Ovary (tissue), 9 donors: ENCODE data around the gene PARPBP. TPM values are rescaled to one million over a fixed set of nuclear protein-coding genes. Genes with fewer than 3 reads are reported as not detected.
"Not testable (repeated sequence)": the region's sequence is repeated elsewhere in the genome, so short reads cannot be mapped to it uniquely, and the experiment has no call there.

ENCODE experiments used
- DNase-seq, 5 donors: peaks; one replicate each; pipeline ENCODE4 v3.0.0-alpha.2; 2019 to 2020
- H3K27ac ChIP-seq, 2 donors: fragments of 200-600 bp; one replicate each; pipeline versions ENCODE4 v1.5.1 to v1.8.0; 2019 to 2022
- H3K27me3 ChIP-seq: fragments of 200-600 bp; one replicate; pipeline ENCODE4 v1.8.0; 2022
- H3K36me3 ChIP-seq: fragments of 200-600 bp; sonication (generic); one replicate; pipeline ENCODE4 v1.5.1; 2019
- H3K4me1 ChIP-seq: one replicate; pipeline ENCODE4 v1.8.1; 2013; ENCODE audit warnings: mild to moderate bottlenecking, moderate library complexity; ENCODE audit not compliant: insufficient read depth
- H3K4me3 ChIP-seq: fragments of 200-600 bp; sonication (generic); one replicate; pipeline ENCODE4 v1.5.1; 2017
- H3K9me3 ChIP-seq, 2 donors: fragments of 200-600 bp in 1 of 2; sonication (generic) in 1 of 2; one replicate each; pipeline versions ENCODE4 v1.5.1 to v1.8.1; 2013 to 2019; ENCODE audit warnings: mild to moderate bottlenecking in 1 of 2, moderate library complexity in 1 of 2
- CTCF ChIP-seq, 3 donors: fragments of 450-650 bp in 2 of 3; fragments of 200-600 bp in 1 of 3; IDR thresholded peaks; one replicate each; pipeline versions ENCODE4 v1.5.1 to v1.8.0; 2016 to 2022; ENCODE audit warnings: antibody characterized with exemption in 3 of 3, mild to moderate bottlenecking in 1 of 3
- EP300 ChIP-seq: sonication (generic); formaldehyde crosslinking; IDR thresholded peaks from one replicate; pipeline ENCODE4 v1.6.1; 2017; ENCODE audit warnings: antibody characterized with exemption
- POLR2A ChIP-seq: fragments of 450-650 bp; IDR thresholded peaks from one replicate; pipeline ENCODE4 v1.6.1; 2017; ENCODE audit warnings: antibody characterized with exemption, mild to moderate bottlenecking, moderate library complexity
- WGBS, 3 donors: extraction: QIAGEN DNeasy Blood & Tissue Kit in 1 of 3; methylation state at CpG; one replicate each; pipeline versions ENCODE4 v1.1.5 to v1.1.7; 2013 to 2017; 5-methylcytosine and 5-hydroxymethylcytosine counted together
- intact Hi-C, 4 donors: fragments of 100-400 bp; cut with DNase I; formaldehyde crosslinking; loops; one replicate each; pipeline versions ENCODE4 v1.11.0 to v1.15.1; 2022 to 2023
- polyA plus RNA-seq, 2 donors: library from polyadenylated mRNA; stranded (reverse); fragments of 200-250 nt in 1 of 2; fragments of 350-450 nt in 1 of 2; fragmentation: Illumina TruSeq in 1 of 2; extraction: RNeasy Lipid Tissue Mini Kit (QIAGEN cat#74804) in 1 of 2; gene quantifications; one replicate each; pipeline ENCODE4 v1.2.3, GENCODE V29; 2013 to 2014
- small RNA-seq: library from RNA; depleted of rRNA; stranded (forward); fragments of <200 nt; gene quantifications from one replicate; pipeline ENCODE3, GENCODE V24; 2016
- total RNA-seq, 7 donors: library from RNA; depleted of rRNA in 2 of 7; stranded (reverse); fragments of >200 nt in 2 of 7; fragmentation: NEBNext Ultra II Directional in 3 of 7; extraction: Animal tissue kit (Norgen Biotek cat#: 25700) in 3 of 7; gene quantifications; one replicate each; pipeline versions ENCODE4 v1.1.0 to v1.2.4, GENCODE V29; 2016 to 2023
- donor health status: DM: no; HTN: no; CAD: no; lungs with moderate emphysema.
- donor health status: DM: no; HTN: no; CAD: no.
- donor health status: Bipolar disorder and iron deficiency.
- donor health status: DM: yes; HTN: yes; CAD: no.
- donor health status: DM: no; HTN: no; CAD: no.
- donor health status: DM: yes; HTN: yes; CAD: no.

The PARPBP gene
- total and polyA plus RNA-seq, 9 donors = 0.45 to 2.5 (median 1.3) TPM

GRCh38 chr12:102232446-102232845, 112.5 kb downstream of the PARPBP start:
- H3K36me3 ChIP-seq = no peaks in the 10 kb centered on the region

GRCh38 chr12:102234599-102234998, 114.6 kb downstream of the PARPBP start:
- Histone ChIP-seq H3K4me1 (peaks cover 7% of the 10 kb centered on the region), H3K9me3 (no peaks in the 10 kb centered on the region), H3K4me3 (no peak overlapping the region), H3K36me3 (no peaks in the 10 kb centered on the region), H3K27me3 (no peaks in the 10 kb centered on the region), H3K27ac (no peak overlapping the region)
- WGBS, 3 donors = 81 to 91% (median 89%) methylated on average over 2 of the region's 2 CpGs
- intact Hi-C loops = no loop called here
- no peak for DNase-seq
- no peak for TF ChIP-seq CTCF (IDR thresholded peaks at IDR 0.05)
- no peak for TF ChIP-seq EP300
- TF ChIP-seq POLR2A = no peak

More at GRCh38 chr12:102232446-102232845, 112.5 kb downstream of the PARPBP start:
- Histone ChIP-seq H3K4me3 (no peak overlapping the region), H3K9me3 (no peaks in the 10 kb centered on the region), H3K27me3 (no peaks in the 10 kb centered on the region), H3K4me1 (peaks cover 7% of the 10 kb centered on the region), H3K27ac (peak overlapping the region in 1 of 2 donors; percentile 47)
- intact Hi-C loops = no loop called here
- peak in 2 of 5 donors; percentile 13 to 25 for DNase-seq
- WGBS, 3 donors = 4 to 23% (median 12%) methylated on average over 1 of the region's 1 CpG
- TF ChIP-seq EP300 (no peak), POLR2A (no peak), CTCF (IDR thresholded peaks at IDR 0.05) (no peak)

GRCh38 chr12:102240859-102241258, 120.9 kb downstream of the PARPBP start:
- H3K4me1 ChIP-seq, H3K4me3 ChIP-seq, intact Hi-C loops, H3K27ac ChIP-seq, H3K27me3 ChIP-seq, H3K36me3 ChIP-seq, H3K9me3 ChIP-seq, DNase-seq: not testable (repeated sequence)
- WGBS, 3 donors = 93 to 97% (median 96%) methylated on average over 2 of the region's 2 CpGs

Small RNA genes lying within 50 kb of the gene (small RNA-seq; reads per million reads assigned to genes)
- gene RN7SL793P = not detected

Other genes starting within 250 kb of the PARPBP start
- 10 to 100 TPM in 6 of 7 donors, 1 to 10 TPM in 1; 9.3 to 21.7 (median 15.8) TPM for gene DRAM1, start 242.6 kb upstream of the PARPBP start, total RNA-seq
- gene DRAM1, start 242.6 kb upstream of the PARPBP start, polyA plus RNA-seq = 10 to 100 TPM in 1 of 2 donors, 1 to 10 TPM in 1; 9.1 to 19.0 TPM
- gene WASHC3, start 58.2 kb upstream of the PARPBP start, total RNA-seq = 10 to 100 TPM; 24.8 to 50.0 (median 35.5) TPM
- 10 to 100 TPM; 35.6 to 72.8 TPM for gene WASHC3, start 58.2 kb upstream of the PARPBP start, polyA plus RNA-seq
- gene NUP37, start 69 bp upstream of the PARPBP start, total RNA-seq = 10 to 100 TPM; 12.5 to 20.5 (median 16.2) TPM
- gene NUP37, start 69 bp upstream of the PARPBP start, polyA plus RNA-seq = 10 to 100 TPM; 14.8 to 22.5 TPM
- not detected for gene PMCH, start 77.7 kb downstream of the PARPBP start, total RNA-seq
- gene PMCH, start 77.7 kb downstream of the PARPBP start, polyA plus RNA-seq = not detected